Sciatic nerve (tissue), 2 donors: ENCODE measurements around the gene CCDC141. TPM values are rescaled to one million over a fixed set of nuclear protein-coding genes. Genes with fewer than 3 reads are reported as not detected.
A peak's percentile ranks its signal among the peaks of the same experiment; 100 is the strongest.

Source experiments
- ATAC-seq: fragments of 200-7000 bp; cut with Tn5 transposase; one replicate; pipeline ENCODE4 v1.9.1; 2020; ENCODE audit warnings: mild to moderate bottlenecking, moderate library complexity
- DNase-seq: peaks from one replicate; pipeline ENCODE4 v3.0.0-alpha.2; 2020; ENCODE audit warnings: low spot score
- intact Hi-C: fragments of 100-400 bp; cut with DNase I; formaldehyde crosslinking; loops from one replicate; pipeline ENCODE4 v1.14.2; 2022
- total RNA-seq: library from RNA; stranded (reverse); fragmentation: NEBNext Ultra II Directional; extraction: Animal tissue kit (Norgen Biotek cat#: 25700); gene quantifications from one replicate; pipeline ENCODE4 v1.2.1, GENCODE V29; 2021
- donor health status: DM: no; HTN: no; CAD: no.
- donor health status: DM: no; HTN: no; CAD: no.

CCDC141 gene
- total RNA-seq, 1 donor from 2014 or later, result 12.3 TPM

GRCh38 chr2:178858896-178859625 is 190.9 kb downstream of the CCDC141 start:
- no peak for ATAC-seq
- DNase-seq, result no peak
- intact Hi-C loops, result no loop called here

DNA sequence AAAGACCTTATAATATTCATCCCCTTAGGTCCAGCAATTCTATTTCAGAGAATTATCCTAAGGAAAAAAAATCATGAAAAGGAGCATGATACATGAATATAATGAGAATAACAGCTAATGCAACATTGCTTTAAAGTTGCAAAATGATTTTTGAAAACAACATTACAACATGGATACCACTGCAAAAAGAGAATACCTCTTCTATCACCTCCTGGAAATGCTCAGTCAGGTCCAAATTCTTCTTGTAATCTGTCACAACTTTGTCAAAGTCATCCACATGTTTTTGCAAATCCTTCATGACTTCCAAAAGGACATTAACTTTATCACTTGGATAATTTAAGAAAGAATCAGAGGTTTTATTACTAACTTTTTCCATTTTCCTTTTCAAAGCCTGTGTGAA is 194.8 kb downstream of the CCDC141 start:
- intact Hi-C loops, result no loop called here
- no peak for ATAC-seq
- no peak for DNase-seq

GRCh38 chr2:178848335-178848734 is 201.6 kb downstream of the CCDC141 start:
- no peak for ATAC-seq
- intact Hi-C loops, result no loop called here
- DNase-seq, result no peak

DNA sequence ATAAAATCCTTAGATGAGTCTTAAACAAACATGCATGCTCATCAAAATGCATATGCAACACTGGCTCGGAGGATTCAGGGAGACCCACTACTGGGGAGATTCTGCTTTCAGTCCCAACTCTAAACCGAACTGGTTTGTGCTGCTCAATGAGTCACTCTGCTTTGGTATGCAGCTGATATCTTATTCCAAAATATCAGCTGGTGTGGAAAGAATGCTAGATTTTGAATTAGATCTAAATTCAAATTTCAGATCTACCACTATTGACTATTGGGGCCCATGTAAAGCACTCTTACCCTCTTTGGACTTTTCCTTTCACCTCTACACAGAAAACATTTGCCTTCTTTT is 203.5 kb downstream of the CCDC141 start:
- intact Hi-C loops, result no loop called here
- ATAC-seq (no peak), DNase-seq (no peak)

DNA sequence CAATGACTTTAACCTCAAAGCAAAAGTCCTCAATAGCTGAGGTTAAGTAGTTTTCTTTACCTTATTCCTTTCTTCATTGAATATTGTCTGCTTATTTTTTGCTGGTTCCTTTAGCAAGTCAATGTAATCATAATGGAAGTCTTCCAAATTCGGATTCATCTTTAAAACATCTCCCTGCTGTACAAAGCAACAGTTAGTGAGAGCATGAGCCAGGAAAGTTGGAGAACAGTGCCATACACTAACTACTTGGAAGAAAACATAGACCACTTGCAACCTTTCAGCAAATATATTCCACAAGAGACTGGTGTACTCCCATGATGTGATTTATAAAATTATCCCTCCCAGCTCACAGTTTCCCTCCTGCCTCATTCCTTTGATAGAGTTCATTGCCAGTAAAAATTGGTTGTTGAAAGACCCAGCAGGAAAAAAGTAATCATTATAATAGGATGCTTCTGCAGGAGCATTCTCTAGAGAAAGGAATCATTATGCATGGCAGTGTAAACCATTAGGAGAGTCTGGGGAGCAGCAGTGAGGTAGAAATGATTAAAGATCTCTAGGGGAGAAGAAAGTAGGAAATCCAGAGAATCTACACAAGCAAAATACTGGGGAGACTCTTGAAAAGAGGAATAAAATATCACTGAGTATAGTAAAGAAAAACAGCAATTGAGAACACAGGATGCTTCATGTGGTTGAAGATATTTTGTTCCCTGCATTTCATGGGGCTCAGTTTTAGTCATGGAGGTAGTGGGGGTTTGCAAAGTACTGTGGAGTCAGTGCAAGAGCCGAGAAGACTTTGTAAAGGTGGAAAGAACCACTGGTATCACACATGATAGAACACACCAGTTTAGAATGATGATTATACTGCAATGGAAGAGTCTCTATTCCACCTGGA is 204.1 kb downstream of the CCDC141 start:
- DNase-seq, result no peak
- intact Hi-C loops, result no loop called here
- ATAC-seq, result no peak

GRCh38 chr2:178844701-178845100 is 205.2 kb downstream of the CCDC141 start:
- ATAC-seq (no peak), DNase-seq (no peak)
- intact Hi-C loops, result no loop called here

- DNase-seq (no peak), ATAC-seq (no peak)
- intact Hi-C loops, result no loop called here
Measured at GRCh38 chr2:178844269-178844668, 205.7 kb downstream of the CCDC141 start.

- intact Hi-C loops, result no loop called here
- DNase-seq (no peak), ATAC-seq (no peak)
Measured at GRCh38 chr2:178843697-178844096, 206.2 kb downstream of the CCDC141 start.

GRCh38 chr2:178836807-178837206 is 213.1 kb downstream of the CCDC141 start:
- no peak for ATAC-seq
- intact Hi-C loops, result no loop called here
- no peak for DNase-seq

DNA sequence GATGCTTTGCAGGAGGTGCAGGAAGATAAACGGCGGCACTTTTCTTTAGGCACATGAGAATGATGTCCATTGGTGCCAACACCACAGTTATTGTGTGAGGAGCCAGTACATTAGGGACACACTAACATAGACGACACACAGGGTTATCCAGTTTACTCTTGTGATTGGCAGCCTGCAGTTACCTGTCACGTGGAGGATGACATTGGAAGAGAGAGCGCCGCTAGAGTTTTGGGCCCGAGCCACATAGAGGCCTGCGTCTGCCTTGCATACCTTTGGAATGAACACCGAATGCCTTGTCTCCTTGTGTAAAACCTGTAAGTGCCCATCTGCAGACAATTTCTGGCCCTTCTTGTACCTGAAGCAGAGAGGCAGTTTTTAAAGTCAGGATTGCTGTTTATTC is 215.9 kb downstream of the CCDC141 start:
- DNase-seq, result no peak
- intact Hi-C loops, result no loop called here
- ATAC-seq, result no peak

- DNase-seq (no peak), ATAC-seq (no peak)
- intact Hi-C loops, result no loop called here
Measured at GRCh38 chr2:178833382-178833781, 216.6 kb downstream of the CCDC141 start.

- DNase-seq (no peak), ATAC-seq (no peak)
- intact Hi-C loops, result no loop called here
Measured at GRCh38 chr2:178830451-178830850, 219.5 kb downstream of the CCDC141 start.

- intact Hi-C loops, result no loop called here
- no peak for ATAC-seq
- no peak for DNase-seq
Measured at GRCh38 chr2:178829981-178830380, 220.0 kb downstream of the CCDC141 start.

DNA sequence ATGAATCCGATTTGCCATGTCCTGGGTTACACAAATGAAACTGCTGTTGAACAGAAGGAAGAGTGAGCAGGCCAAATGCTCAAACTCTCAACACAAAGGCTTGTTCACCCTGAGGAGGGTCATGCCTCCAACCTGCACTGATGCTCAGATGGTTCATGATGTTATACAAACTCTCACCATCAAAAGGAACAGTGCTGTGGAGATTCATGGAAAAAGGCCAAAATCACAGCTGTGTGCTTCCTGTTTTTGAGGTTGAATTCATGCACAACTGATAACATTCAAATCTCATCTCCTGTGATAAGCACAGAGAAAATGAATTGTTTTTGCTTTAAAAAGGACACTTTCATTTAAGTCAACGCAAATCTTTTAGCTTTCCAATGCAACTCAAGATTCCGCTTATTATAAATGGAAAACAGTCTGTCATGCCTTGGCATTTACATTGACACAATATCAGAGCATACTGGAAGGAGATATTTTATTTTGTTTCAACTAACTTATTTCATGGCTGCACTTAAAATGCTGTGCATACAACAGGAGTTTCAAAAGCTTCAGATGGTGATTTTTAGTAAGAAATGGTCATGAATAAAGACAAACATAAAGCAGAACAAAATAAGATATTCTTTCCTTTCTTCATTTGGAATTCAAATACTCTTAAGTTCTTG is 220.5 kb downstream of the CCDC141 start:
- DNase-seq, result no peak
- intact Hi-C loops, result no loop called here
- no peak for ATAC-seq

DNA sequence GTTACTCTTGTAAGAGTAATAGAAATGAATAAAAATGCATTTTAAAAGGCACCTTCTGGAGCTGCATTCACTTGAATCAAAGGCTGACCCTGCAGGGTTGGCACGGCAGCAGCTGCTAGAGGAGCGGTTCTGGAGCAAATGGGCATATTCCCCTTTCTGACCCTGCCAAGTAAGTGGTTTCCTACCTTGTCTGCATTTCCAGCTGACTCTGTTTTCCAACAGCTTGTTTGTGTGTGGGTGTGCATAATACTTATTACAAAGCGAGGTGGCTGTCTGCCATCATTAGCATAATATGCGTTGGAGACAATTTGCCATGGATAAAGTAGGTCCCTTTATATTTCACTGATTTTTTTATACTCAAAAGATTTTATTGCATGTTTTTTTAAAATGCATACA is 221.5 kb downstream of the CCDC141 start:
- no peak for ATAC-seq
- DNase-seq, result no peak
- intact Hi-C loops, result no loop called here

- ATAC-seq (peak; percentile 83), DNase-seq (no peak)
- intact Hi-C loops, result no loop called here
Measured at GRCh38 chr2:178827739-178828485, 222.0 kb downstream of the CCDC141 start.

DNA sequence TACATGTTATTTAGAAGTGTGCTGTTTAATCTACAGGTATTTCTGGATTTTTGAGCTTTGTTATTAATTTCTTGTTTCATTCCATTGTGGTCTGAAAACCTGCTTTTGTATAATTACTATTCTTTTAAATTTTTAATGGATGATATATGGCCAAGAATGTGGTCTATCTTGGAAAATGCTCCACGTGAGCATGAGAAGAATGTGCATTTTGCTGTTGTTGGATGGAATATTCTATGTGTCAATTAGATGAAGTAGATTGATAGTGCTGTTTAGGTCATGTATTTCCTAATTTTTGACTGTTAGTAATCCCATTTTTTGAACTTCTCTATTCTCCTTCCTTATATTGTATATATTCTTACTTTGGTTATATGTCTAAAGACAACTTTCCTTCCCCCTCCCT is 222.8 kb downstream of the CCDC141 start:
- no peak for ATAC-seq
- intact Hi-C loops, result no loop called here
- no peak for DNase-seq

- no peak for ATAC-seq
- intact Hi-C loops, result no loop called here
- no peak for DNase-seq
Measured at GRCh38 chr2:178825183-178825582, 224.8 kb downstream of the CCDC141 start.

GRCh38 chr2:178824181-178824580 is 225.8 kb downstream of the CCDC141 start:
- intact Hi-C loops, result no loop called here
- no peak for ATAC-seq
- DNase-seq, result no peak
